ENCODE measurements around the gene ZNF665.
"Not testable (repeated sequence)": the region's sequence is repeated elsewhere in the genome, so short reads cannot be mapped to it uniquely, and the experiment has no call there.

Gene ZNF665

DNA sequence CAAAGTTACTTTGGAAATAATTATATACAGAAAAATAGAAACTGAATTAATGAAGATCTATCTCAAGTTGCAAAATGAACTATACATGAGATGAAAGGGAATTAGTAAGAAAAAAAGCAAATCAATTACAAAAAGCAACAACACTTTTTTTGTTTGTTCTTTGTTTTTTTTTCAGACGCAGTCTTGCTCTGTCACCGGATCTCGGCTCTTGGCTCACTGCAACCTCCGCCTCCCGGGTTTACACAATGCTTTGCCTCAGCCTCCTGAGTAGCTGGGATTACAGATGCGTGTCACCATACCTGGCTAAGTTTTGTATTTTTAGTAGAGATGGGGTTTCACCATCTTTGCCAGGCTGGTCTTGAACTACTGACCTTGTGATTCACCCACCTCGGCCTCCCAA is 62.7 kb downstream of the ZNF665 start:
- Histone ChIP-seq H3K79me2 (ENCODE audit: control insufficient read depth, low read length) (0 out of 2 replicates have a peak, but pooled peaks cover 2% of the 10 kb centered on the region), H3K27me3 (ENCODE audit: control insufficient read depth, low read length) (no peaks in the 10 kb centered on the region), H3K9me2 (replicated peaks; ENCODE audit: control insufficient read depth, low read length) (no peaks in the 10 kb centered on the region), H4K20me1 (ENCODE audit: control insufficient read depth, insufficient read depth, low read depth, low read length) (no peaks in the 10 kb centered on the region), H3K36me3 (ENCODE audit: control insufficient read depth, low read length) (no peaks in the 10 kb centered on the region), H3F3A (ENCODE audit: control insufficient read depth, insufficient read depth) (no peaks in the 10 kb centered on the region), H3K27ac (ENCODE audit: low read depth, low read length) (no peak overlapping the region), H3K4me2 (ENCODE audit: low read length) (no peak overlapping the region), H3K4me1 (ENCODE audit: control insufficient read depth, low read length) (peaks cover 8% of the 10 kb centered on the region), H3K4me3 (ENCODE audit: low read length) (no peak overlapping the region), H3K9me3 (ENCODE audit: control insufficient read depth, insufficient read depth, low read length) (no peaks in the 10 kb centered on the region)
- no peak for TF ChIP-seq EZH2phosphoT487 (IDR thresholded peaks at IDR 0.05; ENCODE audit: borderline replicate concordance, low read length)
- TF ChIP-seq, protein P1, sequence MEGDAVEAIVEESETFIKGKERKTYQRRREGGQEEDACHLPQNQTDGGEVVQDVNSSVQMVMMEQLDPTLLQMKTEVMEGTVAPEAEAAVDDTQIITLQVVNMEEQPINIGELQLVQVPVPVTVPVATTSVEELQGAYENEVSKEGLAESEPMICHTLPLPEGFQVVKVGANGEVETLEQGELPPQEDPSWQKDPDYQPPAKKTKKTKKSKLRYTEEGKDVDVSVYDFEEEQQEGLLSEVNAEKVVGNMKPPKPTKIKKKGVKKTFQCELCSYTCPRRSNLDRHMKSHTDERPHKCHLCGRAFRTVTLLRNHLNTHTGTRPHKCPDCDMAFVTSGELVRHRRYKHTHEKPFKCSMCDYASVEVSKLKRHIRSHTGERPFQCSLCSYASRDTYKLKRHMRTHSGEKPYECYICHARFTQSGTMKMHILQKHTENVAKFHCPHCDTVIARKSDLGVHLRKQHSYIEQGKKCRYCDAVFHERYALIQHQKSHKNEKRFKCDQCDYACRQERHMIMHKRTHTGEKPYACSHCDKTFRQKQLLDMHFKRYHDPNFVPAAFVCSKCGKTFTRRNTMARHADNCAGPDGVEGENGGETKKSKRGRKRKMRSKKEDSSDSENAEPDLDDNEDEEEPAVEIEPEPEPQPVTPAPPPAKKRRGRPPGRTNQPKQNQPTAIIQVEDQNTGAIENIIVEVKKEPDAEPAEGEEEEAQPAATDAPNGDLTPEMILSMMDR (IDR thresholded peaks at IDR 0.05; ENCODE audit: low read depth, low read length, poor library complexity, severe bottlenecking): no peak

DNA sequence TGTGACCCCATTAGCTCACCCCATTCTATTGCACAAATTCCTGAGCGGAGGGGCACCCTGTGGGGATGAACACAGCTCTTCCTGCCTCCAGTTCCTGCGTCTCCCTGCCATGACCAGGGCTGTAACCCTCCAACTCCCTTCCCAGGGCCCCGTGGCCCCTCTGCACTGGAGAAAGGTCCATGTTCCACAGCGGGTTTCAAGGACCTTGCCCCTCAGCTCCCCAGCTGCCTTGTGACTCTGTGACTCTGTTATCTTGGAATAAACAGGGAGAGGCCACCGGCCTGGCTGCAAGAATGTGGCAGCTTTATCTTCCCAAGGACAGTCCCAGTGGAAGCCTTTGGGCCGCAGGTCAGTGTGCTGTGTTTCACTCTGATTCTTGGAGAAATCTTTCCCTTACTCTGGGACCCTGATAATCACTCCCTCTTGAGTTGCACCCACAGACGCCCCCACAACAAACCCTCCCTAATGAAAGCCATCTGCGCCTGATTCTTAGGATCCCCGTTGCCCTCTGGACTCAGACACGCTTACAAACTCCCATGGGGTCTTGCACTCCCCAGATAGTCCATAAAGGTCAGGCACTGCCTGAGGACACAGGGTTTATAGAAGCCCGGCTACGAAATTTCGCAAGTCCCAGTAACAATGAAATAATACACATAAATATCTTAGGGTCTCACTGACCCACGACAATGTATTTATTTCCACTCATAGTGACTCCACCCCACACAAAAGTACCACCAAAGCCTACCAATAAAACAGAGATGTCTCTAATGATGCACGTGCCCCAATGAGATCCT is 66.2 kb downstream of the ZNF665 start:
- H3K27me3 ChIP-seq (ENCODE audit: control insufficient read depth, low read length); H4K20me1 ChIP-seq (ENCODE audit: control insufficient read depth, insufficient read depth, low read depth, low read length); H3K4me3 ChIP-seq (ENCODE audit: low read length); H3K4me2 ChIP-seq (ENCODE audit: low read length); H3K79me2 ChIP-seq (ENCODE audit: control insufficient read depth, low read length); H3K9me2 ChIP-seq (replicated peaks; ENCODE audit: control insufficient read depth, low read length); H3K9me3 ChIP-seq (ENCODE audit: control insufficient read depth, insufficient read depth, low read length); H3K4me1 ChIP-seq (ENCODE audit: control insufficient read depth, low read length); H3F3A ChIP-seq (ENCODE audit: control insufficient read depth, insufficient read depth); H3K36me3 ChIP-seq (ENCODE audit: control insufficient read depth, low read length); H3K27ac ChIP-seq (ENCODE audit: low read depth, low read length): not testable (repeated sequence)

DNA sequence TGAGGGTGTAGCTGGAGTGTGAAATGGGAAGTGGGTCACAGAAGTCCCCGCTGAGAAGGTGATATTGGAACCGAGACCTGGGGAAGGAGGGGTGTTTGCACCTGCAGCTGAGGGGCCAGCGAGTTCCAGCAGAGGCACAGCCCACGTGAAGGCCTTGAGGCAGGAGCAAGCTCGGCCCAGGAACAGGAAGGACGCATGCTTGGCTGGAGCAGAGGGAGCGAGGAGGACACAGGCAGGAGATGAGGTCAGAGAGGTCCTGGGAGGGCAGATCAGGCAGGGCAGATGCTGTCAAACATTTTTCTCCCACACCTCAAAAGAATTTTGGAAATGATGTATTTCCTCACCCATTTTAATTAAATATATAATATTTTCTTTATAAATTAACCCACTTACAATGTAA is 69.8 kb downstream of the ZNF665 start:
- TF ChIP-seq, protein P1 (IDR thresholded peaks at IDR 0.05; ENCODE audit: low read depth, low read length, poor library complexity, severe bottlenecking): no peak
- no peak for TF ChIP-seq EZH2phosphoT487 (IDR thresholded peaks at IDR 0.05; ENCODE audit: borderline replicate concordance, low read length)
- Histone ChIP-seq H4K20me1 (ENCODE audit: control insufficient read depth, insufficient read depth, low read depth, low read length) (no peaks in the 10 kb centered on the region), H3K36me3 (ENCODE audit: control insufficient read depth, low read length) (no peaks in the 10 kb centered on the region), H3K9me2 (replicated peaks; ENCODE audit: control insufficient read depth, low read length) (no peaks in the 10 kb centered on the region), H3K27ac (ENCODE audit: low read depth, low read length) (no peak overlapping the region), H3K4me3 (ENCODE audit: low read length) (no peak overlapping the region), H3K9me3 (ENCODE audit: control insufficient read depth, insufficient read depth, low read length) (no peaks in the 10 kb centered on the region), H3K4me1 (ENCODE audit: control insufficient read depth, low read length) (no peaks in the 10 kb centered on the region), H3K79me2 (ENCODE audit: control insufficient read depth, low read length) (no peaks in the 10 kb centered on the region), H3K27me3 (ENCODE audit: control insufficient read depth, low read length) (no peaks in the 10 kb centered on the region), H3K4me2 (ENCODE audit: low read length) (no peak overlapping the region), H3F3A (ENCODE audit: control insufficient read depth, insufficient read depth) (no peaks in the 10 kb centered on the region)
